Colon (tissue), 2 donors: ENCODE measurements around the gene NSUN7.
"Not testable (repeated sequence)": the region's sequence is repeated elsewhere in the genome, so short reads cannot be mapped to it uniquely, and the experiment has no call there.

Source experiments
- FAIRE-seq: peaks from 2 replicates; lab custom pipeline; 2012; peaks lifted over from hg19 to GRCh38; lab: Jason Lieb, UNC
- donor health status: control.
- donor health status: control.

The NSUN7 gene, protein sequence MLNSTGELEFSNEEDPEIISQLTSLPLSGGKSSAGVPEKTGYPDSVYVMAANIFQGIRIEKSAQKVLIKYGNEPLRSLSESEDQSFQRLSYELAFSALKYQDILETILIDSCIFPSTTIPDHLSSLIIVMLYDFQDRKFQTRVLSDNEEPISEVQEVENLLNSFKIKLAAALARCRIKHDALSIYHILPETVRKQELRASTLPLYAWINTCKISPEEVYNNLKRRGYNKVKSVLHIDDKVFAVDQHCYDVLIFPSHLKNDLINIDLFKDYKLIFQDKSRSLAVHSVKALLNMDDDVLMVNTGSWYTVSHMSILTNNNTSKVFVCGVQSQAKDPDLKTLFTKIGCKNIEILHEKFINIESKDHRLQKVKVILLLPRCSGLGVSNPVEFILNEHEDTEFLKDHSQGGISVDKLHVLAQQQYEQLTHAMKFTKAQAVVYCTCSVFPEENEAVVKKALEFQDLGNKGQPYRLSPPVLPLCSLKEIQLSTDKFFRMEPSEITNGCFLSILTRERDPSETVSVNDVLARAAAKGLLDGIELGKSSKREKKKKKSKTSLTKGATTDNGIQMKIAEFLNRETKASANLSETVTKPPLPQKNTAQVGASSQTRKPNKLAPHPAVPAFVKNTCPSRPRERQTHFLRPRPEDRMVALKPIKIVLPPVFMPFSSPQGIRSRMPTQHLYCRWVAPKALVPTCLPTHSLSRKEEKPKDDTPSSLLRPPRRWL

GRCh38 chr4:40749717-40750460 is at the start of gene NSUN7:
Gene NSUN7 (plus strand): TSS chr4:40749955. CDS start chr4:40750694, 739 bp downstream.
- no peak for FAIRE-seq

- FAIRE-seq, result no peak
Observed at GRCh38 chr4:40702137-40702799, 47.5 kb upstream of the NSUN7 start.

GRCh38 chr4:40702800-40703151 is 47.0 kb upstream of the NSUN7 start:
- FAIRE-seq, result no peak

- FAIRE-seq, result peak; percentile 18
Observed at GRCh38 chr4:40704073-40704472, 45.7 kb upstream of the NSUN7 start.

DNA sequence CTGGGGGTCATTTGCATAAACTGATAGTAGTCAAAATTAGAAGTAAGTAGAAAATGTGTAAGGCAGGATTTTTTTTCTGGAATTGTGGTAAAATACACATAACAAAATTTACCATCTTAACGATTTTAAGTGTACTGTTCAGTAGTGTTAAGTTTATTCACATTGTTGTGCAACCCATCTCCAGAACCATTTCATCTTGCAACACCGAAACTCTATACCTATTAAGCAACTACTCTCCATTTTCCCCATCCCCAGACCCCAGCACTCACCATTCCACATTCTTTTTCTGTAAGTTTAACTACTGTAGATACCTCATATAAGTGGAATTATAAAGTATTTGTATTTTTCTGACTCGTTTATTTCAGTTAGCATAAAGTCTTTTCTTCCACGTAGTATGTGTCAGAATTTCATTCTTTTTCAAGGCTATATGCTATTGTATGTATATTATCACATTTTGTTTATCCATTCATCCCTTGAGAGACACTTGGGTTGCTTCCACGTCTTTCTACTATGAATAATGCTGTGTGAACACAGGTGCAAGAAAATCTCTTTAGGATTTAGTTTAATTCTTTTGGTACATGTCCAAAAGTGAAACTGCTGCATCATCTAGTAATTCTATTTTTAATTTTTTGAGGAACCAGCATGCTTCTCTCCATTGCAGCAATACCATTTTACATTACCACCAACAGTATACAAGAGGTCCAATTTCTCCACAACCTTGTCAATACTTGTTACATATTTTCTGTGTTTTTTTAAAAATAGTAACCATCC is 39.1 kb upstream of the NSUN7 start:
- FAIRE-seq, result no peak

DNA sequence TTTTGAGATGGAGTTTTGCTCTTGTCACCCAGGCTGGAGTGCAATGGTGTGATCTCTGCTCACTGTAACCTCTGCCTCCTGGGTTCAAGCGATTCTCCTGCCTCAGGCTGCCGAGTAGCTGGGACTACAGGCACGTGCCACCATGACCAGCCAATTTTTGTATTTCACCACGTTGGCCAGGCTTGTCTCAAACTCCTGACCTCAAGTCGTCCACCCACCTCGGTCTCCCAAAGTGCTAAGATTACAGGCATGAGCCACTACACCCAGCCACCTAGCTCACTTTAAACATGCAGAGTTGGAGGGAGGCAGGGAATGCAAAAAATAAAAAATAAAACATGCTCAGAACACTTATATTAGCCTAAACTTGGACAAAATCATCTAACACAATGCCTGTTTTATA is 36.8 kb upstream of the NSUN7 start:
- not testable (repeated sequence) for FAIRE-seq

GRCh38 chr4:40713798-40714197 is 36.0 kb upstream of the NSUN7 start:
- FAIRE-seq, result no peak

- FAIRE-seq, result no peak
Observed at GRCh38 chr4:40718586-40718985, 31.2 kb upstream of the NSUN7 start.

GRCh38 chr4:40719008-40719623 is 30.6 kb upstream of the NSUN7 start:
- no peak for FAIRE-seq

DNA sequence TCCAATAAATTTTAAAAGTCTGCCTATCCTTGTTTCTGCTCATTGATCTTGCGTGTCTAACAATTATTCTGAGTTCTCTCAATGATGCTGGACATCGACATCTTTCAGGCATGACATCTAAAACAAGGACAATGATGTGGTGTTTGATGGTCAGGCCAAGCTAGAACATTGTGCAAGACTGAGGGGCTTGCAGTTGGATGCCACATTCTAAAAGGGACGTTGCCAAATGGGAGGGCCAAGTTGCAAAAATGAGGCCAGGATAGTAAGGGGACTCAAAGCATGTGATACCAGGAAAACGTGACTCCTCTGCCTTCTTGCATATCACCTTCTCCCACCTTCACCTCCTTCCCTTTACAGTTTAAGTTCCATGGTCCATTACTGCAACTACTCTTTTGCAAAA is 29.4 kb upstream of the NSUN7 start:
- FAIRE-seq, result no peak

- FAIRE-seq, result no peak
Observed at GRCh38 chr4:40720916-40721315, 28.8 kb upstream of the NSUN7 start.

DNA sequence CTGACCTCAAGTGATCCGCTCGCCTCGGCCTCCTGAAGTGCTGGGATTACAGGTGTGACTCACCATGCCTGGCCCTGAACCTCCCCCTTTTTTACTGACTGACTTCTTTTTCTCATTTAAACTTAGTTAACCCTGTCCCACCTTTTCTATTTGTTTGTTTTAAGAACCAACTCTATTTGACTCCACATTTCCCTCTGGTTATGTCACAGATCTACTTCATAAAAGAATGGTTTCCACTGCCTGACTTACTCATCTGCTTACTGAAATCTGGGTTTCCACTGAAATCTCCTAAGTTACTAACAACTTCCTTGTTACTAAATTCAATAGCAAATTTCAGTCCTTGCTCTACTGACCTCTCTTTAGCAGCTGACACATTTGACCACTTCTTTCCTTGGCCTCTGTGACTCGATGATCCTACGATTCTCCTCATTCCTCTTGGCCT is 28.0 kb upstream of the NSUN7 start:
- no peak for FAIRE-seq

GRCh38 chr4:40722576-40723161 is 27.1 kb upstream of the NSUN7 start:
- FAIRE-seq, result no peak

DNA sequence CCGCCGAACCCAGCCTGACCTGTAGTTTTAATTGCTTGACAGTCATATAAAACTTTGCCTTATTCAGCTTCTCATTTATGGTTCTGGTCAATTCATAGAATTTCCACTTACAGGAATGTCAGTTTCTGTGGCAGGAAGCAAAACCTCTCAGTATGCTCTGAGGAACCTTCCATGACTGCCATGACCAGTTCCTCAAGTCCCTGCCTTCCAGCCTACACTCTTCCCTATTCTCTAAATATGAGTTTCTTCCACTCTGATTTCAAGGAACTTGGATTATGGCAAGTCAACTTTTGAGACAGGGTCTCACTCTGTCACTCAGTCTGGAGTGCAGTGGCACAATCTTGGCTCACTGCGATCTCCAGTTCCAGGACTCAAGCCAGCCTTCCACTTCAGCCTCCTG is 26.0 kb upstream of the NSUN7 start:
- no peak for FAIRE-seq

DNA sequence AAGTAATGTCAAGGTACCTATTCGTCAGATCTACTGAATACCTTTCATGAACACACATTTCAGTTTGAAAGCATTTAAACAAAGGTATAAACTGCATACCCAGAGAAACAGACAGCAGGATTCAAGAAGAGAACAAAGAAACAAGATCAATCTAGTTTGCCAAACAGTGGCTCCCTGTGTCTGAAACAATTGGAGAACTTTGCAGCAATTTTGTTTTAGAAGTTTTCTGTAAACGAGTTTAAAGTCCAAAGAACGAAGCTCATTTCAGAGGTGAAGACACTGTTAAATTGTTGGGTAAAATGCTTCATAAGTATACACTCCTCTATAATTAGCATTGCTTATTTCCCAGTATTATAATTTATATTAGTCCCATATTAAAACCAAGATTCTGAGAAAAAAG is 21.4 kb upstream of the NSUN7 start:
- no peak for FAIRE-seq

DNA sequence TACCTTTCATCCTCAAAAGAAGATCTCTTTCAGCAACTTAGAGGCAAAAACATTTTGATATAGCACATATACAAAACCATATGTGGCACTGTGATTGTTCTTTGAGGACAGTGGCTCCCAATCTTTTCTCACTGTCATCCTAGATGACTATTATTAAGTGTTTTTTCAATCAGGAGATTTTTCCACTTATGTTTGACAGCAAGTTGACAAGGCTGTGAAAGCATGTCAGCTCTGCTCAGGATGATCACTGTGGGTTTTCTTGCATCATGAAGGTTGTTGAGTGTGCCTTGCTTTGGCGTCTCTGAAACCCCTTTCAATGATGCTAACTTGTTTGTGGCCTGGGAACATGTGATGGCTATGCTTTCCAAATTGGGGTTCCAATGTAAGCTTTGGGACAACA is 20.2 kb upstream of the NSUN7 start:
- FAIRE-seq, result no peak

DNA sequence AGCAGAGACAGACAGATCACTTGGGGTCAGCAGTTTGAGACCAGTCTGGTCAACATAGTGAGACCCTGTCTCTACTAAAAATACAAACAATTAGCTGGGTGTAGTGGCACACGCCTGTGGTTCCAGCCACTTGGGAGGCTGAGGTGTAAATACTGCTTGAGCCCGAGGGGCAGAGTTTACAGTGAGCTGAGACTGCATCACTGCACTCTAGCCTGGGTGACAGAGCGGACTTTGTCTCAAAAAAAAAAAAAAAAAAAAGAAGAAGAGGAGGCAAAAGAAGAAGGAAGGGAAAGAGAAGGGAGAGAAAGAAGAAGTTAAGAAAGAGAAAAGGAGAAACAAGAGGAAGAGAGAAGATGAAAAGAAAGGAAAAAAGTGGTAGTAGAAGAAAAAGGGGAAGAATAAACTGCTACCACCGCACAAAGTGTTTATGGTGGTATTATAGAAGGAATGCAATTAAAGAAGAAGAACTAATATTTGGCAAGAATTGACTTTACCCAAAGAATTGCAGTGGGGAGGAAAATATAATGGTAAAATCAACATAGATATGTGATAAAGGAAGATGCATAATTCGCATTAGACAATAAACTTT is 19.6 kb upstream of the NSUN7 start:
- no peak for FAIRE-seq

DNA sequence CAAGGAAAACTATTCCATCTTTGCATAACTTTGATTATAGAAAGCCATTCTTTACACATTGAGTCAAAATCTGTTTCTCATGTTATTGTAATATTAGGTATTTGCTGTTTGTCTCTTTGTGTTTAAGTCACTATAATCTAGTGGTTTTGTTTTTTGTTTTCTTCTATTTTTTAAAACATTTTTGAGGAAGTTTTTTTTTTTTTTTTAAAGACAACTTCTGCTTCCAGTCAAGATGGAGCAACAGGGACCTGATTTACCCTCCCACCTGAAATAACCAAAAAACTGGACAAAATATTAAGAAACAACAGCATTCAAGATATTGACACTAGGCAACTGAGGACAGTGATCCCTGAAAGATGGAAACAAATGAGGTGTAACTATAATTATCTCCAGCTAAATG is 18.4 kb upstream of the NSUN7 start:
- no peak for FAIRE-seq

GRCh38 chr4:40731792-40732245 is 17.9 kb upstream of the NSUN7 start:
- no peak for FAIRE-seq

DNA sequence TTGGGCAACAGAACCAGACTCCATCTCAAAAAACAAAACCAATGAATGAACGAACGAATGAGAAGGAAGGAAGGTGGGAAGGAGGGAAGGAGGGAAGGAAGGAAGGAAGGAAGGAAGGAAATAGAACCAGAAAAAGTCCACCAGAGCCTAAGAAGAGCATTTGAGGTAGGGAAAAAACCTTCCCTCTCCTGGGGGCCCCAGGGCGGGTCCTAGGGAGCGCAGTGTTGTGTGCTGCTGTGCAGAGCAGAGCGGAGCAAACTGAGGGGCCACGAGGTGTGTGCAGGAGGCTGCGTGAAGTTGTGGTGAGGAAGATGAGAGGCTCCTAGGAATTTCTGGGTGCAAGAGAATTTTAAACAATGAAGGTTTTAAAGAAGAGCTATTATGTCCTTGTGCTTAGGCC is 16.0 kb upstream of the NSUN7 start:
- FAIRE-seq, result no peak
